ENCODE measurements around the gene SHISA6. TPM values are rescaled to one million over a fixed set of nuclear protein-coding genes. Genes with fewer than 3 reads are reported as not detected.

The SHISA6 gene
- total RNA-seq, 1 experiment from 2014 or later, result not detected

- ChIA-PET CTCF (no interaction called here), POLR2A (no interaction called here)
- DNase-seq (ENCODE audit: low read depth, low spot score), result no peak
- BruUV-seq (replicated peaks), result no TSS peak
- Histone ChIP-seq H3K4me1 (ENCODE audit: control insufficient read depth, insufficient read depth, low read length) (no peaks in the 10 kb centered on the region), H3K27me3 (ENCODE audit: control insufficient read depth, insufficient read depth, low read length) (no peaks in the 10 kb centered on the region; the same call in 1 of the 2 replicates), H3K36me3 (ENCODE audit: control insufficient read depth, insufficient read depth, low read length) (no peaks in the 10 kb centered on the region), H3K27ac (ENCODE audit: low read length) (no peak overlapping the region), H3K9me3 (ENCODE audit: control insufficient read depth, insufficient read depth, low read depth, low read length) (no peaks in the 10 kb centered on the region), H3K4me3 (ENCODE audit: low read depth in 2 of 2, low read length in 2 of 2) (no peak overlapping the region)
- TF ChIP-seq, protein P1, sequence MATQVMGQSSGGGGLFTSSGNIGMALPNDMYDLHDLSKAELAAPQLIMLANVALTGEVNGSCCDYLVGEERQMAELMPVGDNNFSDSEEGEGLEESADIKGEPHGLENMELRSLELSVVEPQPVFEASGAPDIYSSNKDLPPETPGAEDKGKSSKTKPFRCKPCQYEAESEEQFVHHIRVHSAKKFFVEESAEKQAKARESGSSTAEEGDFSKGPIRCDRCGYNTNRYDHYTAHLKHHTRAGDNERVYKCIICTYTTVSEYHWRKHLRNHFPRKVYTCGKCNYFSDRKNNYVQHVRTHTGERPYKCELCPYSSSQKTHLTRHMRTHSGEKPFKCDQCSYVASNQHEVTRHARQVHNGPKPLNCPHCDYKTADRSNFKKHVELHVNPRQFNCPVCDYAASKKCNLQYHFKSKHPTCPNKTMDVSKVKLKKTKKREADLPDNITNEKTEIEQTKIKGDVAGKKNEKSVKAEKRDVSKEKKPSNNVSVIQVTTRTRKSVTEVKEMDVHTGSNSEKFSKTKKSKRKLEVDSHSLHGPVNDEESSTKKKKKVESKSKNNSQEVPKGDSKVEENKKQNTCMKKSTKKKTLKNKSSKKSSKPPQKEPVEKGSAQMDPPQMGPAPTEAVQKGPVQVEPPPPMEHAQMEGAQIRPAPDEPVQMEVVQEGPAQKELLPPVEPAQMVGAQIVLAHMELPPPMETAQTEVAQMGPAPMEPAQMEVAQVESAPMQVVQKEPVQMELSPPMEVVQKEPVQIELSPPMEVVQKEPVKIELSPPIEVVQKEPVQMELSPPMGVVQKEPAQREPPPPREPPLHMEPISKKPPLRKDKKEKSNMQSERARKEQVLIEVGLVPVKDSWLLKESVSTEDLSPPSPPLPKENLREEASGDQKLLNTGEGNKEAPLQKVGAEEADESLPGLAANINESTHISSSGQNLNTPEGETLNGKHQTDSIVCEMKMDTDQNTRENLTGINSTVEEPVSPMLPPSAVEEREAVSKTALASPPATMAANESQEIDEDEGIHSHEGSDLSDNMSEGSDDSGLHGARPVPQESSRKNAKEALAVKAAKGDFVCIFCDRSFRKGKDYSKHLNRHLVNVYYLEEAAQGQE (IDR thresholded peaks at IDR 0.05; ENCODE audit: insufficient read depth in 1 of 2, low read depth in 2 of 2, low read length in 1 of 2), result no peak
- no peak for TF ChIP-seq TCF7L2 (IDR thresholded peaks at IDR 0.05; ENCODE audit: low read depth, low read length)
- no peak for TF ChIP-seq SIN3A (IDR thresholded peaks at IDR 0.05; ENCODE audit: borderline replicate concordance, insufficient read depth, low read depth, low read length)
- TF ChIP-seq POLR2AphosphoS5 (IDR thresholded peaks at IDR 0.05; ENCODE audit: low read depth, low read length), result no peak
- in situ Hi-C loops (cut with HindIII; ENCODE audit: low pct_unique_long_range_greater_than_20kb, low sequenced_read_pairs), result no loop called here
- intact Hi-C loops (cut with micrococcal nuclease; ENCODE audit: unreplicated experiment), result no loop called here
- no peak for ATAC-seq
Observed at GRCh38 chr17:11252146-11252545, 11.1 kb downstream of the SHISA6 start.

- Histone ChIP-seq H3K9me3 (ENCODE audit: control insufficient read depth, insufficient read depth, low read depth, low read length) (no peaks in the 10 kb centered on the region), H3K36me3 (ENCODE audit: control insufficient read depth, insufficient read depth, low read length) (no peaks in the 10 kb centered on the region), H3K27me3 (ENCODE audit: control insufficient read depth, insufficient read depth, low read length) (no peaks in the 10 kb centered on the region; the same call in 1 of the 2 replicates), H3K4me3 (ENCODE audit: low read depth in 2 of 2, low read length in 2 of 2) (no peak overlapping the region), H3K27ac (ENCODE audit: low read length) (no peak overlapping the region), H3K4me1 (ENCODE audit: control insufficient read depth, insufficient read depth, low read length) (no peaks in the 10 kb centered on the region)
- in situ Hi-C loops (cut with HindIII; ENCODE audit: low pct_unique_long_range_greater_than_20kb, low sequenced_read_pairs) (no loop called here), intact Hi-C loops (cut with micrococcal nuclease; ENCODE audit: unreplicated experiment) (no loop called here)
- ATAC-seq (no peak), DNase-seq (ENCODE audit: low read depth, low spot score) (no peak)
- CTCF ChIA-PET, result no interaction called here
- TF ChIP-seq SIN3A (IDR thresholded peaks at IDR 0.05; ENCODE audit: borderline replicate concordance, insufficient read depth, low read depth, low read length) (no peak), POLR2AphosphoS5 (IDR thresholded peaks at IDR 0.05; ENCODE audit: low read depth, low read length) (no peak), CTCF (IDR thresholded peaks at IDR 0.05) (no peak), TCF7L2 (IDR thresholded peaks at IDR 0.05; ENCODE audit: low read depth, low read length) (no peak)
- TF ChIP-seq, protein P1 (IDR thresholded peaks at IDR 0.05; ENCODE audit: insufficient read depth in 1 of 2, low read depth in 2 of 2, low read length in 1 of 2), result no peak
- no TSS peak for BruUV-seq (replicated peaks)
- POLR2A ChIA-PET, result no interaction called here
Observed at GRCh38 chr17:11256877-11257276, 15.9 kb downstream of the SHISA6 start.

Measured in Panc1 (cell line).